Liver (tissue), 9 donors: Measurements from ENCODE around the gene DIDO1. TPM values are rescaled to one million over a fixed set of nuclear protein-coding genes. Genes with fewer than 3 reads are reported as not detected.

Source experiments
- DNase-seq: peaks from one replicate; pipeline ENCODE4 v3.0.0-alpha.2; 2017; ENCODE audit warnings: low spot score
- H3K27ac ChIP-seq, 2 donors: one replicate each; pipeline ENCODE4 v1.7.0; 2013; ENCODE audit warnings: inconsistent platforms in 2 of 2, low read length in 2 of 2, control low read depth in 1 of 2, low read depth in 1 of 2, mild to moderate bottlenecking in 1 of 2
- H3K27me3 ChIP-seq, 4 donors: one replicate each; pipeline versions ENCODE4 v1.6.1 to v1.7.0; 2013; ENCODE audit warnings: low read length in 3 of 4, inconsistent platforms in 1 of 4, mild to moderate bottlenecking in 1 of 4, moderate library complexity in 1 of 4; ENCODE audit not compliant: control insufficient read depth in 4 of 4, insufficient read depth in 4 of 4
- H3K36me3 ChIP-seq, 4 donors: one replicate each; pipeline versions ENCODE4 v1.6.1 to v1.7.0; 2013; ENCODE audit warnings: low read length in 3 of 4, mild to moderate bottlenecking in 3 of 4, low read depth in 1 of 4, moderate library complexity in 1 of 4; ENCODE audit not compliant: control insufficient read depth in 4 of 4, insufficient read depth in 3 of 4
- H3K4me1 ChIP-seq, 4 donors: one replicate each; pipeline versions ENCODE4 v1.6.1 to v1.7.0; 2013; ENCODE audit warnings: low read length in 3 of 4, mild to moderate bottlenecking in 3 of 4, moderate library complexity in 1 of 4; ENCODE audit not compliant: control insufficient read depth in 4 of 4, insufficient read depth in 4 of 4
- H3K4me3 ChIP-seq, 3 donors: one replicate each; pipeline versions ENCODE4 v1.6.1 to v1.7.0; 2013; ENCODE audit warnings: low read length in 3 of 3, control low read depth in 1 of 3, low read depth in 1 of 3, mild to moderate bottlenecking in 1 of 3
- H3K9ac ChIP-seq, 2 donors: one replicate each; pipeline ENCODE4 v1.7.0; 2013; ENCODE audit warnings: low read length in 2 of 2, mild to moderate bottlenecking in 2 of 2, moderate library complexity in 2 of 2, control low read depth in 1 of 2, low read depth in 1 of 2
- H3K9me3 ChIP-seq, 4 donors: one replicate each; pipeline versions ENCODE4 v1.6.1 to v1.7.0; 2013; ENCODE audit warnings: low read length in 3 of 4; ENCODE audit not compliant: control insufficient read depth in 4 of 4
- FOXA1 ChIP-seq: IDR thresholded peaks from 2 replicates; pipeline ENCODE4 v1.6.1; 2016; ENCODE audit warnings: antibody characterized with exemption
- FOXA2 ChIP-seq: IDR thresholded peaks from 2 replicates; pipeline ENCODE4 v1.6.1; 2016; ENCODE audit warnings: antibody characterized with exemption
- GABPA ChIP-seq, 2 donors: IDR thresholded peaks in 1 of 2; conservative IDR thresholded peaks in 1 of 2; 2 replicates each; pipeline ENCODE4 v1.6.1; 2016; ENCODE audit warnings: antibody characterized with exemption in 2 of 2, mild to moderate bottlenecking in 1 of 2, moderate library complexity in 1 of 2
- HNF4A ChIP-seq, 2 donors: conservative IDR thresholded peaks; 2 replicates each; pipeline ENCODE4 v1.6.1; 2016; ENCODE audit warnings: antibody characterized with exemption in 2 of 2, mild to moderate bottlenecking in 2 of 2
- HNF4G ChIP-seq: IDR thresholded peaks from 2 replicates; pipeline ENCODE4 v1.6.1; 2016; ENCODE audit warnings: antibody characterized with exemption
- RAD21 ChIP-seq, 2 donors: IDR thresholded peaks; 2 replicates each; pipeline ENCODE4 v1.6.1; 2016; ENCODE audit warnings: antibody characterized with exemption in 2 of 2, mild to moderate bottlenecking in 2 of 2
- RXRA ChIP-seq, 2 donors: IDR thresholded peaks; 2 replicates each; pipeline ENCODE4 v1.6.1; 2017 to 2018; ENCODE audit warnings: antibody characterized with exemption in 2 of 2, mild to moderate bottlenecking in 1 of 2
- SP1 ChIP-seq: IDR thresholded peaks from 2 replicates; pipeline ENCODE4 v1.6.1; 2018; ENCODE audit warnings: antibody characterized with exemption, mild to moderate bottlenecking
- TAF1 ChIP-seq: conservative IDR thresholded peaks from 2 replicates; pipeline ENCODE4 v1.6.1; 2016; ENCODE audit warnings: antibody characterized with exemption, mild to moderate bottlenecking
- WGBS: extraction: QIAGEN DNeasy Blood & Tissue Kit; methylation state at CpG from one replicate; pipeline ENCODE4 v1.1.7; 2013; 5-methylcytosine and 5-hydroxymethylcytosine counted together
- polyA plus RNA-seq, 2 donors: library from polyadenylated mRNA; stranded (reverse) in 1 of 2; unstranded in 1 of 2; fragments of 200-250 nt in 1 of 2; fragments of >200 nt in 1 of 2; fragmentation: Nextera tagmentation in 1 of 2; extraction: Ambion mirVana in 1 of 2; gene quantifications; one replicate each; pipeline versions ENCODE4 v1.2.1 to v1.2.3, GENCODE V29; 2013 to 2015
- total RNA-seq, 2 donors: library from RNA; depleted of rRNA; stranded (reverse); fragments of >200 nt; gene quantifications; one replicate each; pipeline ENCODE4 v1.2.3, GENCODE V29; 2014
- TF ChIP-seq, protein P1 (sequence below): fragments of 150-350 bp; IDR thresholded peaks from 2 replicates; pipeline ENCODE4 v1.5.1; 2017; ENCODE audit warnings: improper control_type of control experiment, low read depth, low read length; ENCODE audit not compliant: missing input control
- TF ChIP-seq, protein P2 (sequence below): IDR thresholded peaks from 2 replicates; pipeline ENCODE4 v1.6.1; 2016; ENCODE audit warnings: antibody characterized with exemption, mild to moderate bottlenecking
- TF ChIP-seq, protein P3 (sequence below): IDR thresholded peaks from 2 replicates; pipeline ENCODE4 v1.6.1; 2016; ENCODE audit warnings: antibody characterized with exemption
- TF ChIP-seq, protein P4 (sequence below): IDR thresholded peaks from 2 replicates; pipeline ENCODE4 v1.6.1; 2016; ENCODE audit warnings: antibody characterized with exemption
- donor health status: healthy.
- donor health status: healthy.
- donor health status: healthy.
- donor health status: healthy.
- donor health status: healthy.

DIDO1 gene
- total and polyA plus RNA-seq, 4 donors: 10.1 to 43.1 (median 17.4) TPM

DNA sequence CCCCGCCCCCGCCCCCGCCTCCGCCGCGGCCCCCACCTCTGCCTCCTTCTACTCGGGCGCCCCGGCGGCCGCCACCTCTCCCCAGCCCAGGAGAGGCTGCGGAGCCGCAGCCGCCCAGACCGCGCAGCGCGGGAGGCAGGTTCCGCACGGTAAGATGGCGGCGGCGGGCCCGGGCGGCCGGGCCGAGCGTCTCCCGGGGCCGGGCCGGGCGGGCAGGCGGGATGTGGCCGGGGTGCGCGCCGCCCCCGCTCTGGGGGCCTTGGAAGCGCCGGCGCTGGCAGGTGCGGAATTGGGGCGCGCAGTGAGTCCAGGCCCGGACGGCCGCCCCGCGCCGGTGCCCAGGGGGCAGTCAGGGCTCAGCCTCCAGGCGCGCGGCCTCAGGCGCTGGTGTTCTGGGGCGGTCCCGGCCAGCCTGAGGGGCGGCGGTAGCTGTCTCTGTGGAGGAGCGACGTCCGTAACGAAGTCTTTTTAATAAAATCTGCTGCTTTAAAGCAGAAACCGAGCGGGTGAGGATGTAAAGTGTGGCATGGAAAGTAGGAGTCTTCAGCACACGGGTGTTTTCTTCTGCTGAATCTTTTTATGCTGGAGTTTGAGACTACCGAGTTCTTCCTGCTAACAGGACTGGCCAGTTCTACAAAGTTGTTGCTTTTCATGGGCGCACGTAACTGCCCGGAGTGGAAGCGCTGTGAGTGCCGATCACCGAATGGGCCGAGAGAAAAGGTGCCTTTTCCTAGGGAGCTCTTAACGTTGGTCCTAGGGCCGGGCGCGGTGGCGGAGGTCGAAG is 12.0 kb upstream of the DIDO1 start, which contains the start of gene GID8:
Gene GID8, plus strand, starts transcription at position 43 of the 784 bp plus-strand sequence. CDS start 3,356 bp downstream, outside the sequence.
- Histone ChIP-seq H3K9ac (peak within 1 kb of the TSS; percentile 75 to 97), H3K27me3 (no peaks in the 10 kb centered on the region), H3K27ac (peak within 1 kb of the TSS; percentile 92 to 95), H3K4me1 (peaks cover 3 to 37% (median 26%) of the 10 kb centered on the region in 4 donors), H3K9me3 (no peaks in the 10 kb centered on the region), H3K4me3 (peak within 1 kb of the TSS; percentile 96 to 98 (median 97)), H3K36me3 (peaks cover 7 to 16% (median 8%) of the 10 kb centered on the region in 4 donors)
- TF ChIP-seq, protein P1, sequence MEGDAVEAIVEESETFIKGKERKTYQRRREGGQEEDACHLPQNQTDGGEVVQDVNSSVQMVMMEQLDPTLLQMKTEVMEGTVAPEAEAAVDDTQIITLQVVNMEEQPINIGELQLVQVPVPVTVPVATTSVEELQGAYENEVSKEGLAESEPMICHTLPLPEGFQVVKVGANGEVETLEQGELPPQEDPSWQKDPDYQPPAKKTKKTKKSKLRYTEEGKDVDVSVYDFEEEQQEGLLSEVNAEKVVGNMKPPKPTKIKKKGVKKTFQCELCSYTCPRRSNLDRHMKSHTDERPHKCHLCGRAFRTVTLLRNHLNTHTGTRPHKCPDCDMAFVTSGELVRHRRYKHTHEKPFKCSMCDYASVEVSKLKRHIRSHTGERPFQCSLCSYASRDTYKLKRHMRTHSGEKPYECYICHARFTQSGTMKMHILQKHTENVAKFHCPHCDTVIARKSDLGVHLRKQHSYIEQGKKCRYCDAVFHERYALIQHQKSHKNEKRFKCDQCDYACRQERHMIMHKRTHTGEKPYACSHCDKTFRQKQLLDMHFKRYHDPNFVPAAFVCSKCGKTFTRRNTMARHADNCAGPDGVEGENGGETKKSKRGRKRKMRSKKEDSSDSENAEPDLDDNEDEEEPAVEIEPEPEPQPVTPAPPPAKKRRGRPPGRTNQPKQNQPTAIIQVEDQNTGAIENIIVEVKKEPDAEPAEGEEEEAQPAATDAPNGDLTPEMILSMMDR: no peak
- TF ChIP-seq RAD21 (IDR thresholded peaks at IDR 0.05) (peak in 1 of 2 donors; percentile 4), HNF4G (no peak), RXRA (IDR thresholded peaks at IDR 0.05) (no peak), TAF1 (no peak), GABPA (IDR thresholded peaks at IDR 0.05 in 1 of 2, conservative IDR thresholded peaks at IDR 0.05 in 1 of 2) (no peak)
- TF ChIP-seq, protein P2, sequence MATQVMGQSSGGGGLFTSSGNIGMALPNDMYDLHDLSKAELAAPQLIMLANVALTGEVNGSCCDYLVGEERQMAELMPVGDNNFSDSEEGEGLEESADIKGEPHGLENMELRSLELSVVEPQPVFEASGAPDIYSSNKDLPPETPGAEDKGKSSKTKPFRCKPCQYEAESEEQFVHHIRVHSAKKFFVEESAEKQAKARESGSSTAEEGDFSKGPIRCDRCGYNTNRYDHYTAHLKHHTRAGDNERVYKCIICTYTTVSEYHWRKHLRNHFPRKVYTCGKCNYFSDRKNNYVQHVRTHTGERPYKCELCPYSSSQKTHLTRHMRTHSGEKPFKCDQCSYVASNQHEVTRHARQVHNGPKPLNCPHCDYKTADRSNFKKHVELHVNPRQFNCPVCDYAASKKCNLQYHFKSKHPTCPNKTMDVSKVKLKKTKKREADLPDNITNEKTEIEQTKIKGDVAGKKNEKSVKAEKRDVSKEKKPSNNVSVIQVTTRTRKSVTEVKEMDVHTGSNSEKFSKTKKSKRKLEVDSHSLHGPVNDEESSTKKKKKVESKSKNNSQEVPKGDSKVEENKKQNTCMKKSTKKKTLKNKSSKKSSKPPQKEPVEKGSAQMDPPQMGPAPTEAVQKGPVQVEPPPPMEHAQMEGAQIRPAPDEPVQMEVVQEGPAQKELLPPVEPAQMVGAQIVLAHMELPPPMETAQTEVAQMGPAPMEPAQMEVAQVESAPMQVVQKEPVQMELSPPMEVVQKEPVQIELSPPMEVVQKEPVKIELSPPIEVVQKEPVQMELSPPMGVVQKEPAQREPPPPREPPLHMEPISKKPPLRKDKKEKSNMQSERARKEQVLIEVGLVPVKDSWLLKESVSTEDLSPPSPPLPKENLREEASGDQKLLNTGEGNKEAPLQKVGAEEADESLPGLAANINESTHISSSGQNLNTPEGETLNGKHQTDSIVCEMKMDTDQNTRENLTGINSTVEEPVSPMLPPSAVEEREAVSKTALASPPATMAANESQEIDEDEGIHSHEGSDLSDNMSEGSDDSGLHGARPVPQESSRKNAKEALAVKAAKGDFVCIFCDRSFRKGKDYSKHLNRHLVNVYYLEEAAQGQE: no peak
- DNase-seq: peak; percentile 67
- WGBS: under 1% methylated on average over 79 of the region's 79 CpGs

DNA sequence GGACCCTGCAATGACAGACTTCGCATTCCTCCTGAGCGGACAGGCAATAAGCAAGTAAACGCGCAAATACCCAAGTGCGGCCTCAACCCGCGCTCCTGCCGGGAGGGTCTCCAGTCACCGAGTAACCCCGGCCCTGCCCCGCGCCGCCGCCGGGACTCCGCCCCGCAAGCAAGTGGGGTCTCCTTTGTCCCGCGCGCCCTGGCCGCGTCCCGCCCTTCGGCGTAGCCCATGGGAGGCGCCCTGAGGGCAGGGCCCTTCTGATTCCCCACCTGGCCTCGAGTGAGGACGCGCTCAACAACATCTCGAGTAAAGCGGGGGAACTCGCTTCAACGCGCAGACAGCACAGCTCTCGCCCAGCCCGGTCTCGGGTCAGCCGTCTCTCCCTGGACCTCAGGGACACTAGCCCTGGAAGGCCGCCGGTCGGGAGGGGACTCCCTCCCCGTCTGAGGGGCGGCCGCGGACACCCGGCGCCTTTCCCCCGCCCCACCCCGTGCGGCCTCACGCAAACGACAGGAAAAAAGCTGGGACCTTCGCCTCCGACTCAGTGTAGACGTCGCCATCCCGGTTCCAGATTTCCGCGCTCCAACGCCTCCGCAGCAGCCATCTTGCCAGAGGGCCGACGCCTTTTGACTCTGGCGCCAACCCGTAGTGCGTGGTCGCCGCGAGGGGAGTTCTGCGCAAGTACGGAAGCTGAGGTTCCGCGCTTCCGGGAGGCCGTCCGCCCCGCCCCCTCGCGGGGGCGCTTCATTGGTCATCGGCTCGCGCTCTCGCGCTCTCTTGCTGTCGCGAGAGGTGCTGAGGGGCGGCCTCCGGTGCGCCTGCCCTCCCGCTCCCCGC is 11.2 kb upstream of the DIDO1 start:
- Histone ChIP-seq H3K27ac (peak overlapping the region; percentile 92 to 95), H3K9me3 (no peaks in the 10 kb centered on the region), H3K4me1 (peaks cover 3 to 37% (median 26%) of the 10 kb centered on the region in 4 donors), H3K9ac (peak overlapping the region; percentile 42 to 89), H3K27me3 (no peaks in the 10 kb centered on the region), H3K4me3 (peak overlapping the region; percentile 96 to 98 (median 97)), H3K36me3 (peaks cover 4 to 8% (median 5%) of the 10 kb centered on the region in 4 donors)
- WGBS: under 1% methylated on average over 92 of the region's 92 CpGs
- DNase-seq: peak; percentile 97
- TF ChIP-seq FOXA2 (no peak), GABPA (IDR thresholded peaks at IDR 0.05 in 1 of 2, conservative IDR thresholded peaks at IDR 0.05 in 1 of 2) (peak; percentile 68 to 92), TAF1 (no peak), HNF4G (no peak), HNF4A (conservative IDR thresholded peaks at IDR 0.05) (no peak), SP1 (peak; percentile 64), FOXA1 (no peak)
- TF ChIP-seq, protein P2: peak; percentile 47
- TF ChIP-seq, protein P3, sequence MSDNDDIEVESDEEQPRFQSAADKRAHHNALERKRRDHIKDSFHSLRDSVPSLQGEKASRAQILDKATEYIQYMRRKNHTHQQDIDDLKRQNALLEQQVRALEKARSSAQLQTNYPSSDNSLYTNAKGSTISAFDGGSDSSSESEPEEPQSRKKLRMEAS: peak; percentile 91
- TF ChIP-seq, protein P1: no peak
- TF ChIP-seq, protein P4, sequence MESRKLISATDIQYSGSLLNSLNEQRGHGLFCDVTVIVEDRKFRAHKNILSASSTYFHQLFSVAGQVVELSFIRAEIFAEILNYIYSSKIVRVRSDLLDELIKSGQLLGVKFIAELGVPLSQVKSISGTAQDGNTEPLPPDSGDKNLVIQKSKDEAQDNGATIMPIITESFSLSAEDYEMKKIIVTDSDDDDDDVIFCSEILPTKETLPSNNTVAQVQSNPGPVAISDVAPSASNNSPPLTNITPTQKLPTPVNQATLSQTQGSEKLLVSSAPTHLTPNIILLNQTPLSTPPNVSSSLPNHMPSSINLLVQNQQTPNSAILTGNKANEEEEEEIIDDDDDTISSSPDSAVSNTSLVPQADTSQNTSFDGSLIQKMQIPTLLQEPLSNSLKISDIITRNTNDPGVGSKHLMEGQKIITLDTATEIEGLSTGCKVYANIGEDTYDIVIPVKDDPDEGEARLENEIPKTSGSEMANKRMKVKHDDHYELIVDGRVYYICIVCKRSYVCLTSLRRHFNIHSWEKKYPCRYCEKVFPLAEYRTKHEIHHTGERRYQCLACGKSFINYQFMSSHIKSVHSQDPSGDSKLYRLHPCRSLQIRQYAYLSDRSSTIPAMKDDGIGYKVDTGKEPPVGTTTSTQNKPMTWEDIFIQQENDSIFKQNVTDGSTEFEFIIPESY: peak; percentile 98
